Activated T-helper 17 cell treated with anti-CD3 and anti-CD28 coated beads, Interleukin-2, amount 50 U/mL, for 72 hours (primary cell): Measurements from ENCODE around the gene DIP2A. TPM values are rescaled to one million over a fixed set of nuclear protein-coding genes. Genes with fewer than 3 reads are reported as not detected.

ENCODE experiments used
- ATAC-seq: fragments of 150-1000 bp; cut with Tn5 transposase; replicated peaks from 2 replicates; pipeline ENCODE4 v1.10.0; 2021; ENCODE audit warnings: mild to moderate bottlenecking, moderate library complexity
- H3K27ac Mint-ChIP-seq: one replicate; pipeline ENCODE4 v1.8.0; 2022; ENCODE audit warnings: mixed read lengths
- H3K27me3 Mint-ChIP-seq: one replicate; pipeline ENCODE4 v1.8.0; 2022; ENCODE audit warnings: mixed read lengths
- H3K36me3 Mint-ChIP-seq: one replicate; pipeline ENCODE4 v1.8.0; 2022; ENCODE audit warnings: low read depth, mild to moderate bottlenecking, mixed read lengths
- H3K4me1 Mint-ChIP-seq: one replicate; pipeline ENCODE4 v1.8.0; 2022; ENCODE audit warnings: mixed read lengths
- H3K4me3 Mint-ChIP-seq: one replicate; pipeline ENCODE4 v1.8.0; 2022; ENCODE audit warnings: mild to moderate bottlenecking, mixed read lengths
- H3K9me3 Mint-ChIP-seq: one replicate; pipeline ENCODE4 v1.8.0; 2022; ENCODE audit warnings: mixed read lengths
- total RNA-seq, 2 donors: library from RNA; stranded (reverse); gene quantifications; one replicate each; pipeline ENCODE4 v1.2.3, GENCODE V29; 2022

The DIP2A gene
- total RNA-seq, 2 donors from 2014 or later = 43.6 to 49.3 TPM

- H3K4me1 Mint-ChIP-seq = peaks cover 21% of the 10 kb centered on the region
- H3K27me3 Mint-ChIP-seq = no peaks in the 10 kb centered on the region
- peak; percentile 63 for ATAC-seq
- no peaks in the 10 kb centered on the region for H3K9me3 Mint-ChIP-seq
- peaks cover 36% of the 10 kb centered on the region for H3K36me3 Mint-ChIP-seq
- H3K27ac Mint-ChIP-seq = peak overlapping the region; percentile 24
- no peak overlapping the region for H3K4me3 Mint-ChIP-seq
These were observed 15.7 kb downstream of the DIP2A start for GRCh38 chr21:46474382-46474781.

GRCh38 chr21:46475296-46475695 is 16.6 kb downstream of the DIP2A start:
- no peak for ATAC-seq

GRCh38 chr21:46477765-46478164 is 19.1 kb downstream of the DIP2A start:
- Mint-ChIP-seq H3K36me3 (peaks cover 49% of the 10 kb centered on the region), H3K4me1 (peaks cover 30% of the 10 kb centered on the region), H3K9me3 (no peaks in the 10 kb centered on the region), H3K27ac (no peak overlapping the region), H3K4me3 (no peak overlapping the region), H3K27me3 (no peaks in the 10 kb centered on the region)
- no peak for ATAC-seq

More at GRCh38 chr21:46475296-46475695, 16.6 kb downstream of the DIP2A start:
- peaks cover 21% of the 10 kb centered on the region for H3K4me1 Mint-ChIP-seq
- no peak overlapping the region for H3K4me3 Mint-ChIP-seq
- H3K27me3 Mint-ChIP-seq = no peaks in the 10 kb centered on the region
- H3K27ac Mint-ChIP-seq = no peak overlapping the region
- H3K9me3 Mint-ChIP-seq = no peaks in the 10 kb centered on the region
- peaks cover 40% of the 10 kb centered on the region for H3K36me3 Mint-ChIP-seq

- Mint-ChIP-seq H3K4me1 (peaks cover 28% of the 10 kb centered on the region), H3K9me3 (no peaks in the 10 kb centered on the region), H3K27ac (no peak overlapping the region), H3K27me3 (no peaks in the 10 kb centered on the region), H3K36me3 (peaks cover 49% of the 10 kb centered on the region), H3K4me3 (no peak overlapping the region)
- ATAC-seq = no peak
These were observed 20.2 kb downstream of the DIP2A start for GRCh38 chr21:46478910-46479309.

GRCh38 chr21:46480466-46480865 is 21.8 kb downstream of the DIP2A start:
- Mint-ChIP-seq H3K4me1 (peaks cover 19% of the 10 kb centered on the region), H3K36me3 (peaks cover 56% of the 10 kb centered on the region), H3K4me3 (no peak overlapping the region), H3K9me3 (no peaks in the 10 kb centered on the region), H3K27me3 (no peaks in the 10 kb centered on the region), H3K27ac (peak overlapping the region; percentile 16)
- ATAC-seq = no peak

- H3K36me3 Mint-ChIP-seq = peaks cover 59% of the 10 kb centered on the region
These were observed 23.6 kb downstream of the DIP2A start for GRCh38 chr21:46482225-46482845.

GRCh38 chr21:46482846-46483231 is 24.1 kb downstream of the DIP2A start:
- Mint-ChIP-seq H3K27me3 (no peaks in the 10 kb centered on the region), H3K36me3 (peaks cover 59% of the 10 kb centered on the region), H3K9me3 (no peaks in the 10 kb centered on the region), H3K4me1 (peaks cover 11% of the 10 kb centered on the region), H3K27ac (peak overlapping the region; percentile 3), H3K4me3 (no peak overlapping the region)
- no peak for ATAC-seq

More at GRCh38 chr21:46482225-46482845, 23.6 kb downstream of the DIP2A start:
- Mint-ChIP-seq H3K27ac (peak overlapping the region; percentile 3), H3K4me1 (peaks cover 9% of the 10 kb centered on the region), H3K9me3 (no peaks in the 10 kb centered on the region), H3K27me3 (no peaks in the 10 kb centered on the region), H3K4me3 (no peak overlapping the region)
- ATAC-seq = no peak

- ATAC-seq = peak; percentile 70
- H3K27me3 Mint-ChIP-seq = no peaks in the 10 kb centered on the region
- H3K27ac Mint-ChIP-seq = peak overlapping the region; percentile 3
- no peaks in the 10 kb centered on the region for H3K9me3 Mint-ChIP-seq
- H3K4me3 Mint-ChIP-seq = no peak overlapping the region
- peaks cover 59% of the 10 kb centered on the region for H3K36me3 Mint-ChIP-seq
- peaks cover 17% of the 10 kb centered on the region for H3K4me1 Mint-ChIP-seq
These were observed 24.9 kb downstream of the DIP2A start for GRCh38 chr21:46483300-46484295.

- no peak for ATAC-seq
- no peaks in the 10 kb centered on the region for H3K9me3 Mint-ChIP-seq
- no peak overlapping the region for H3K27ac Mint-ChIP-seq
- no peaks in the 10 kb centered on the region for H3K27me3 Mint-ChIP-seq
- peaks cover 8% of the 10 kb centered on the region for H3K4me1 Mint-ChIP-seq
- H3K36me3 Mint-ChIP-seq = peaks cover 61% of the 10 kb centered on the region
- H3K4me3 Mint-ChIP-seq = no peak overlapping the region
These were observed 27.9 kb downstream of the DIP2A start for GRCh38 chr21:46486481-46487126.

GRCh38 chr21:46489162-46489663 is 30.5 kb downstream of the DIP2A start:
- peaks cover 8% of the 10 kb centered on the region for H3K4me1 Mint-ChIP-seq
- no peaks in the 10 kb centered on the region for H3K27me3 Mint-ChIP-seq
- H3K4me3 Mint-ChIP-seq = no peak overlapping the region
- peaks cover 87% of the 10 kb centered on the region for H3K36me3 Mint-ChIP-seq
- peak overlapping the region; percentile 57 for H3K27ac Mint-ChIP-seq
- H3K9me3 Mint-ChIP-seq = no peaks in the 10 kb centered on the region
- ATAC-seq = no peak

- Mint-ChIP-seq H3K27ac (no peak overlapping the region), H3K9me3 (no peaks in the 10 kb centered on the region), H3K27me3 (no peaks in the 10 kb centered on the region), H3K4me1 (peaks cover 8% of the 10 kb centered on the region), H3K36me3 (peaks cover 92% of the 10 kb centered on the region), H3K4me3 (no peak overlapping the region)
- ATAC-seq = no peak
These were observed 31.1 kb downstream of the DIP2A start for GRCh38 chr21:46489800-46490199.

- Mint-ChIP-seq H3K9me3 (no peaks in the 10 kb centered on the region), H3K27ac (no peak overlapping the region), H3K4me3 (no peak overlapping the region), H3K36me3 (peaks cover 95% of the 10 kb centered on the region), H3K4me1 (peaks cover 13% of the 10 kb centered on the region), H3K27me3 (no peaks in the 10 kb centered on the region)
- ATAC-seq = no peak
These were observed 32.9 kb downstream of the DIP2A start for GRCh38 chr21:46491553-46491952.

- H3K4me1 Mint-ChIP-seq = peaks cover 11% of the 10 kb centered on the region
- ATAC-seq = no peak
These were observed 34.2 kb downstream of the DIP2A start for GRCh38 chr21:46492851-46493250.

GRCh38 chr21:46493828-46494227 is 35.1 kb downstream of the DIP2A start:
- H3K4me3 Mint-ChIP-seq = no peak overlapping the region
- H3K9me3 Mint-ChIP-seq = no peaks in the 10 kb centered on the region
- H3K4me1 Mint-ChIP-seq = peaks cover 5% of the 10 kb centered on the region
- H3K27me3 Mint-ChIP-seq = no peaks in the 10 kb centered on the region
- H3K27ac Mint-ChIP-seq = no peak overlapping the region
- no peak for ATAC-seq
- H3K36me3 Mint-ChIP-seq = peaks cover 96% of the 10 kb centered on the region

More at GRCh38 chr21:46492851-46493250, 34.2 kb downstream of the DIP2A start:
- H3K27me3 Mint-ChIP-seq = no peaks in the 10 kb centered on the region
- no peak overlapping the region for H3K27ac Mint-ChIP-seq
- peaks cover 96% of the 10 kb centered on the region for H3K36me3 Mint-ChIP-seq
- H3K4me3 Mint-ChIP-seq = no peak overlapping the region
- no peaks in the 10 kb centered on the region for H3K9me3 Mint-ChIP-seq
